ENCODE results near the gene CRADD.
"Not testable (repeated sequence)": the region's sequence is repeated elsewhere in the genome, so short reads cannot be mapped to it uniquely, and the experiment has no call there.

The CRADD gene

GRCh38 chr12:93788853-93789252 lies 111.7 kb downstream of the CRADD start:
- DNase-seq, result no peak

GRCh38 chr12:93789767-93790166 lies 112.6 kb downstream of the CRADD start:
- DNase-seq, result no peak

GRCh38 chr12:93790472-93791152 lies 113.4 kb downstream of the CRADD start:
- no peak for DNase-seq

GRCh38 chr12:93793007-93793406 lies 115.8 kb downstream of the CRADD start:
- DNase-seq, result no peak

- DNase-seq, result no peak
Observed at GRCh38 chr12:93793983-93794382, 116.8 kb downstream of the CRADD start.

GRCh38 chr12:93794738-93795137 lies 117.6 kb downstream of the CRADD start:
- DNase-seq, result no peak

- DNase-seq, result no peak
Observed at GRCh38 chr12:93795352-93795751, 118.2 kb downstream of the CRADD start.

GRCh38 chr12:93796729-93797128 lies 119.6 kb downstream of the CRADD start:
- DNase-seq, result no peak

- no peak for DNase-seq
Observed at GRCh38 chr12:93798279-93799151, 121.3 kb downstream of the CRADD start.

- DNase-seq, result not testable (repeated sequence)
Observed at GRCh38 chr12:93801666-93802065, 124.5 kb downstream of the CRADD start.

- no peak for DNase-seq
Observed at GRCh38 chr12:93802293-93802692, 125.1 kb downstream of the CRADD start.

- DNase-seq, result no peak
Observed at GRCh38 chr12:93802698-93803423, 125.7 kb downstream of the CRADD start.

- no peak for DNase-seq
Observed at GRCh38 chr12:93803424-93803807, 126.2 kb downstream of the CRADD start.

- DNase-seq, result no peak
Observed at GRCh38 chr12:93804392-93805179, 127.4 kb downstream of the CRADD start.

GRCh38 chr12:93805736-93806141 lies 128.6 kb downstream of the CRADD start:
- no peak for DNase-seq

GRCh38 chr12:93807354-93807753 lies 130.2 kb downstream of the CRADD start:
- DNase-seq, result no peak

GRCh38 chr12:93808169-93808899 lies 131.2 kb downstream of the CRADD start:
- no peak for DNase-seq

- DNase-seq, result no peak
Observed at GRCh38 chr12:93812626-93813025, 135.5 kb downstream of the CRADD start.

GRCh38 chr12:93813186-93813585 lies 136.0 kb downstream of the CRADD start:
- no peak for DNase-seq

- no peak for DNase-seq
Observed at GRCh38 chr12:93813972-93814821, 137.0 kb downstream of the CRADD start.

GRCh38 chr12:93818488-93819049 lies 141.4 kb downstream of the CRADD start:
- DNase-seq, result no peak
